GM10266 (cell line): Measurements from ENCODE around the gene TUFT1.

Experiments
- DNase-seq: peaks from one replicate; pipeline ENCODE4 v3.0.0; 2012; ENCODE audit errors: extremely low spot score
- CTCF ChIP-seq: IDR thresholded peaks from 2 replicates; pipeline ENCODE4 v1.5.1; 2012; ENCODE audit warnings: mild to moderate bottlenecking, low read depth; ENCODE audit not compliant: control insufficient read depth, insufficient read depth; ENCODE audit errors: missing control alignments

TUFT1 gene

GRCh38 chr1:151565502-151566189 is 25.5 kb downstream of the TUFT1 start:
- no peak for DNase-seq

GRCh38 chr1:151568626-151569088 is 28.5 kb downstream of the TUFT1 start:
- no peak for TF ChIP-seq CTCF
- DNase-seq: no peak

More at GRCh38 chr1:151565502-151566189, 25.5 kb downstream of the TUFT1 start:
- no peak for TF ChIP-seq CTCF

DNA sequence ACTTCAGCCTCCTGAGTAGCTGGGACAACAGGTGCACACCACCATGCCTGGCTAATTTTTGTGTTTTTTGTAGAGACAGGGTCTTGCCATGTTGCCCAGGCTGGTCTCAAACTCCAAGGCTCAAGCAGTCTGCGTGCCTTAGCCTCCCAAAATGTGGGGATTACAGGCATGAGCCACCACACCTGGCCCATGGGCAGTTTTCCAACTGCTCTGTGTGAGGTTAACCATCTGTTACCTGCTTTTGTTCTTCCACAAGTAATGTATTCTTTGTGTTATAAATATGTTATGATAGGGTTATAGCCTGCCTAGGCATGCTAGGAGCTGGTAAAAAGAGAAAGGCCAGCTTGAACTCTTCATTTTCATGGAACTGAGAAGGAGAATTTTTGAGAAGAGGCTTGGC is 30.7 kb downstream of the TUFT1 start:
- no peak for TF ChIP-seq CTCF
- no peak for DNase-seq

GRCh38 chr1:151574575-151575529 is 34.7 kb downstream of the TUFT1 start:
- TF ChIP-seq CTCF: no peak
- no peak for DNase-seq

- no peak for TF ChIP-seq CTCF
- no peak for DNase-seq
Measured at GRCh38 chr1:151577173-151577572, 37.1 kb downstream of the TUFT1 start.

DNA sequence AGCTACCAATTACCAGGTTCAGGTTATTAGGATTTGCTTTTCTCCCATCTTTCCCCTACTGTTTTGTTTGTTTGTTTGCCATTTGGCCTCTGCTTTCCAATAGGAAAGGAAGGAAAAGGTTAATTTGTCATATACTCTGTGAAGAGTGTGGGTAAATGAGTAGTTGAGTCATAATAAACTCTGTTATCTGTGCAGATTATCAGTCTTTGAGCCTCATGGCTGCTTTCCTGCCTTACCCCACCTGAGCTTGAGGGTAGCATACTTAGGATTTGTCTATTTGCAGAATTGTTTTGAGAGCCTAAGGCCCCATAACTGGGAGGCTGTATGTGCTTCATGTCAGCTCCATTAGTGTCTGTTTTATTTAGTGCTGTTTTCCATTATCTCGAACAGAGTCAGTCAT is 38.8 kb downstream of the TUFT1 start:
- no peak for DNase-seq
- no peak for TF ChIP-seq CTCF

GRCh38 chr1:151579436-151580225 is 39.5 kb downstream of the TUFT1 start:
- TF ChIP-seq CTCF: no peak

More at GRCh38 chr1:151579436-151580225, 39.5 kb downstream of the TUFT1 start:
- no peak for DNase-seq
